WTC11 (cell line): Measurements from ENCODE around the gene LASP1NB.
A peak's percentile ranks its signal among the peaks of the same experiment; 100 is the strongest.

ENCODE experiments used
- ATAC-seq: fragments of 200-7000 bp; cut with Tn5 transposase; 2 replicates; pipeline ENCODE4 v1.10.0; 2021; ENCODE audit warnings: mild to moderate bottlenecking, moderate library complexity
- CTCF ChIA-PET: fragments of 300-600 bp; sonication (Branson Sonifier 250); formaldehyde crosslinking; loops from one replicate; lab custom pipeline; 2021; ENCODE audit warnings: antibody characterized with exemption; lab: Charles Lee
- POLR2A ChIA-PET: fragments of 350-600 bp; sonication (Branson Sonifier 250); formaldehyde crosslinking; loops from one replicate; lab custom pipeline; 2021; ENCODE audit warnings: antibody characterized with exemption; lab: Charles Lee
- DNase-seq: peaks from one replicate; pipeline ENCODE4 v3.0.0; 2021; ENCODE audit warnings: low spot score
- H3K27ac Mint-ChIP-seq: 2 replicates; pipeline ENCODE4 v1.8.0; 2021; ENCODE audit warnings: mixed read lengths
- H3K27me3 Mint-ChIP-seq: 2 replicates; pipeline ENCODE4 v1.8.0; 2021; ENCODE audit warnings: low read depth, mild to moderate bottlenecking, moderate library complexity, mixed read lengths
- H3K36me3 Mint-ChIP-seq: 2 replicates; pipeline ENCODE4 v1.8.0; 2021; ENCODE audit warnings: mixed read lengths
- H3K4me1 Mint-ChIP-seq: 2 replicates; pipeline ENCODE4 v1.8.0; 2022; ENCODE audit warnings: mixed read lengths
- H3K4me3 Mint-ChIP-seq: 2 replicates; pipeline ENCODE4 v1.8.0; 2021; ENCODE audit warnings: mild to moderate bottlenecking, moderate library complexity, mixed read lengths
- H3K9me3 Mint-ChIP-seq: 2 replicates; pipeline ENCODE4 v1.8.0; 2021; ENCODE audit warnings: mixed read lengths
- ATF1 ChIP-seq: sonication (generic); formaldehyde crosslinking; IDR thresholded peaks from 2 replicates; pipeline ENCODE4 v1.8.1; 2023; ENCODE audit warnings: mild to moderate bottlenecking, moderate library complexity, missing genetic modification reagents
- ELF4 ChIP-seq: sonication (generic); formaldehyde crosslinking; IDR thresholded peaks from 2 replicates; pipeline ENCODE4 v1.8.1; 2022; ENCODE audit warnings: low read depth, mild to moderate bottlenecking, moderate library complexity, missing genetic modification reagents
- ETV6 ChIP-seq: sonication (generic); formaldehyde crosslinking; IDR thresholded peaks from 2 replicates; pipeline ENCODE4 v1.8.1; 2022; ENCODE audit warnings: mild to moderate bottlenecking, missing genetic modification reagents
- FOXJ3 ChIP-seq: sonication (generic); formaldehyde crosslinking; IDR thresholded peaks from 2 replicates; pipeline ENCODE4 v1.9.0; 2021; ENCODE audit warnings: missing genetic modification reagents, mild to moderate bottlenecking, borderline replicate concordance
- GABPB1 ChIP-seq: sonication (generic); formaldehyde crosslinking; IDR thresholded peaks from 2 replicates; pipeline ENCODE4 v1.8.1; 2023; ENCODE audit warnings: mild to moderate bottlenecking, missing genetic modification reagents
- JAZF1 ChIP-seq: fragments of 250-450 bp; sonication (Bioruptor Pico); IDR thresholded peaks from 2 replicates; pipeline ENCODE4 v1.9.0; 2021; ENCODE audit warnings: moderate library complexity, mild to moderate bottlenecking, inconsistent platforms
- JUN ChIP-seq: sonication (generic); formaldehyde crosslinking; IDR thresholded peaks from 2 replicates; pipeline ENCODE4 v1.8.0; 2023; ENCODE audit warnings: mild to moderate bottlenecking, missing genetic modification reagents
- MYBL2 ChIP-seq: sonication (generic); formaldehyde crosslinking; IDR thresholded peaks from 2 replicates; pipeline ENCODE4 v1.8.1; 2023; ENCODE audit warnings: mild to moderate bottlenecking, moderate library complexity, missing genetic modification reagents
- NFYB ChIP-seq: sonication (generic); formaldehyde crosslinking; conservative IDR thresholded peaks from 2 replicates; pipeline ENCODE4 v1.8.0; 2022; ENCODE audit warnings: low read depth, missing genetic modification reagents
- NR2C2 ChIP-seq: sonication (generic); formaldehyde crosslinking; IDR thresholded peaks from 2 replicates; pipeline ENCODE4 v1.8.0; 2022; ENCODE audit warnings: mild to moderate bottlenecking, missing genetic modification reagents
- PRRX2 ChIP-seq: fragments of 250-450 bp; sonication (Bioruptor Pico); IDR thresholded peaks from 2 replicates; pipeline ENCODE4 v1.8.0; 2021; ENCODE audit warnings: mild to moderate bottlenecking
- ZNF232 ChIP-seq: sonication (generic); formaldehyde crosslinking; IDR thresholded peaks from 2 replicates; pipeline ENCODE4 v1.8.0; 2022; ENCODE audit warnings: mild to moderate bottlenecking, missing genetic modification reagents
- ZNF317 ChIP-seq: sonication (generic); formaldehyde crosslinking; IDR thresholded peaks from 2 replicates; pipeline ENCODE4 v1.8.1; 2023; ENCODE audit warnings: low read depth, mild to moderate bottlenecking, moderate library complexity, missing genetic modification reagents, borderline replicate concordance
- ZNF416 ChIP-seq: fragments of 250-450 bp; sonication (Bioruptor Pico); IDR thresholded peaks from 2 replicates; pipeline ENCODE4 v1.9.0; 2021; ENCODE audit warnings: mild to moderate bottlenecking, inconsistent platforms
- ZNF423 ChIP-seq: fragments of 250-450 bp; sonication (Bioruptor Pico); IDR thresholded peaks from 2 replicates; pipeline ENCODE4 v2.1.2; 2022; ENCODE audit warnings: mild to moderate bottlenecking, moderate library complexity
- TF ChIP-seq, protein P1 (sequence below): sonication (generic); formaldehyde crosslinking; conservative IDR thresholded peaks from 2 replicates; pipeline ENCODE4 v1.8.1; 2022; ENCODE audit warnings: mild to moderate bottlenecking, missing genetic modification reagents
- TF ChIP-seq, protein P2 (sequence below): fragments of 250-450 bp; sonication (Bioruptor Pico); IDR thresholded peaks from 2 replicates; pipeline ENCODE4 v1.9.0; 2021; ENCODE audit warnings: mild to moderate bottlenecking, borderline replicate concordance
- TF ChIP-seq, protein P3 (sequence below): fragments of 250-450 bp; sonication (Bioruptor Pico); IDR thresholded peaks from 2 replicates; pipeline ENCODE4 v1.9.0; 2021; ENCODE audit warnings: moderate library complexity, mild to moderate bottlenecking, inconsistent platforms, borderline replicate concordance
- TF ChIP-seq, protein P4 (sequence below): sonication (generic); formaldehyde crosslinking; IDR thresholded peaks from 2 replicates; pipeline ENCODE4 v1.8.1; 2023; ENCODE audit warnings: mild to moderate bottlenecking, missing genetic modification reagents, moderate library complexity

Gene LASP1NB

DNA sequence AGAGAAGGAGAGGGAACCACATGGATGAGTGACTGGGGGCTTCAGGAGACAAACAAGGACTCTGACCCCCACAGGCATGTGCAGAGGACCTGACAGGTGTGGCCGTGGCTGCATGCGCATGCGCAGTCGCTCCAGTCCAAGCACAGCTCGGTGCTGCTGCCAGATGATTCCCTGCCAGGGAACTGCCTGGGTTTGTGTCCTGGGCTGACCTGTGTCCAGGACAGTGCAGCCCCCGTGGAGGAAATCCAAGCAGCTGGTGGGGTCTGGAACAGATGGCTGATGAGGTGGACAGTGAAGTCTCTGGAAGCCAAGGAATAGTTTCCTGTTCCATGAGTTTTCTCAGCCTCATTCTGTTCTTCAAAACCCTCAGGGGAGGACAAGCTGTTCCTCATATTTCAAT lies 28.2 kb upstream of the LASP1NB start:
- Mint-ChIP-seq H3K27me3 (no peaks in the 10 kb centered on the region), H3K4me1 (peaks cover 40% of the 10 kb centered on the region), H3K27ac (no peak overlapping the region), H3K36me3 (peaks cover 20% of the 10 kb centered on the region), H3K4me3 (no peak overlapping the region), H3K9me3 (no peaks in the 10 kb centered on the region)
- ATAC-seq (no peak), DNase-seq (no peak)
- ChIA-PET CTCF (no interaction called here), POLR2A (no interaction called here)
- TF ChIP-seq ZNF232 (CRISPR knock-in tag), result no peak
- TF ChIP-seq FOXJ3 (CRISPR knock-in tag), result no peak
- TF ChIP-seq, protein P1, sequence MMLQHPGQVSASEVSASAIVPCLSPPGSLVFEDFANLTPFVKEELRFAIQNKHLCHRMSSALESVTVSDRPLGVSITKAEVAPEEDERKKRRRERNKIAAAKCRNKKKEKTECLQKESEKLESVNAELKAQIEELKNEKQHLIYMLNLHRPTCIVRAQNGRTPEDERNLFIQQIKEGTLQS (CRISPR knock-in tag), result no peak
- TF ChIP-seq, protein P2, sequence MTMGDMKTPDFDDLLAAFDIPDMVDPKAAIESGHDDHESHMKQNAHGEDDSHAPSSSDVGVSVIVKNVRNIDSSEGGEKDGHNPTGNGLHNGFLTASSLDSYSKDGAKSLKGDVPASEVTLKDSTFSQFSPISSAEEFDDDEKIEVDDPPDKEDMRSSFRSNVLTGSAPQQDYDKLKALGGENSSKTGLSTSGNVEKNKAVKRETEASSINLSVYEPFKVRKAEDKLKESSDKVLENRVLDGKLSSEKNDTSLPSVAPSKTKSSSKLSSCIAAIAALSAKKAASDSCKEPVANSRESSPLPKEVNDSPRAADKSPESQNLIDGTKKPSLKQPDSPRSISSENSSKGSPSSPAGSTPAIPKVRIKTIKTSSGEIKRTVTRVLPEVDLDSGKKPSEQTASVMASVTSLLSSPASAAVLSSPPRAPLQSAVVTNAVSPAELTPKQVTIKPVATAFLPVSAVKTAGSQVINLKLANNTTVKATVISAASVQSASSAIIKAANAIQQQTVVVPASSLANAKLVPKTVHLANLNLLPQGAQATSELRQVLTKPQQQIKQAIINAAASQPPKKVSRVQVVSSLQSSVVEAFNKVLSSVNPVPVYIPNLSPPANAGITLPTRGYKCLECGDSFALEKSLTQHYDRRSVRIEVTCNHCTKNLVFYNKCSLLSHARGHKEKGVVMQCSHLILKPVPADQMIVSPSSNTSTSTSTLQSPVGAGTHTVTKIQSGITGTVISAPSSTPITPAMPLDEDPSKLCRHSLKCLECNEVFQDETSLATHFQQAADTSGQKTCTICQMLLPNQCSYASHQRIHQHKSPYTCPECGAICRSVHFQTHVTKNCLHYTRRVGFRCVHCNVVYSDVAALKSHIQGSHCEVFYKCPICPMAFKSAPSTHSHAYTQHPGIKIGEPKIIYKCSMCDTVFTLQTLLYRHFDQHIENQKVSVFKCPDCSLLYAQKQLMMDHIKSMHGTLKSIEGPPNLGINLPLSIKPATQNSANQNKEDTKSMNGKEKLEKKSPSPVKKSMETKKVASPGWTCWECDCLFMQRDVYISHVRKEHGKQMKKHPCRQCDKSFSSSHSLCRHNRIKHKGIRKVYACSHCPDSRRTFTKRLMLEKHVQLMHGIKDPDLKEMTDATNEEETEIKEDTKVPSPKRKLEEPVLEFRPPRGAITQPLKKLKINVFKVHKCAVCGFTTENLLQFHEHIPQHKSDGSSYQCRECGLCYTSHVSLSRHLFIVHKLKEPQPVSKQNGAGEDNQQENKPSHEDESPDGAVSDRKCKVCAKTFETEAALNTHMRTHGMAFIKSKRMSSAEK (CRISPR knock-in tag), result no peak
- no peak for TF ChIP-seq NR2C2
- TF ChIP-seq, protein P3, sequence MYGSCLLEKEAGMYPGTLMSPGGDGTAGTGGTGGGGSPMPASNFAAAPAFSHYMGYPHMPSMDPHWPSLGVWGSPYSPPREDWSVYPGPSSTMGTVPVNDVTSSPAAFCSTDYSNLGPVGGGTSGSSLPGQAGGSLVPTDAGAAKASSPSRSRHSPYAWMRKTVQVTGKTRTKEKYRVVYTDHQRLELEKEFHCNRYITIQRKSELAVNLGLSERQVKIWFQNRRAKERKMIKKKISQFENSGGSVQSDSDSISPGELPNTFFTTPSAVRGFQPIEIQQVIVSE (CRISPR knock-in tag), result no peak
- TF ChIP-seq, protein P4, sequence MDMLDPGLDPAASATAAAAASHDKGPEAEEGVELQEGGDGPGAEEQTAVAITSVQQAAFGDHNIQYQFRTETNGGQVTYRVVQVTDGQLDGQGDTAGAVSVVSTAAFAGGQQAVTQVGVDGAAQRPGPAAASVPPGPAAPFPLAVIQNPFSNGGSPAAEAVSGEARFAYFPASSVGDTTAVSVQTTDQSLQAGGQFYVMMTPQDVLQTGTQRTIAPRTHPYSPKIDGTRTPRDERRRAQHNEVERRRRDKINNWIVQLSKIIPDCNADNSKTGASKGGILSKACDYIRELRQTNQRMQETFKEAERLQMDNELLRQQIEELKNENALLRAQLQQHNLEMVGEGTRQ (CRISPR knock-in tag), result no peak

DNA sequence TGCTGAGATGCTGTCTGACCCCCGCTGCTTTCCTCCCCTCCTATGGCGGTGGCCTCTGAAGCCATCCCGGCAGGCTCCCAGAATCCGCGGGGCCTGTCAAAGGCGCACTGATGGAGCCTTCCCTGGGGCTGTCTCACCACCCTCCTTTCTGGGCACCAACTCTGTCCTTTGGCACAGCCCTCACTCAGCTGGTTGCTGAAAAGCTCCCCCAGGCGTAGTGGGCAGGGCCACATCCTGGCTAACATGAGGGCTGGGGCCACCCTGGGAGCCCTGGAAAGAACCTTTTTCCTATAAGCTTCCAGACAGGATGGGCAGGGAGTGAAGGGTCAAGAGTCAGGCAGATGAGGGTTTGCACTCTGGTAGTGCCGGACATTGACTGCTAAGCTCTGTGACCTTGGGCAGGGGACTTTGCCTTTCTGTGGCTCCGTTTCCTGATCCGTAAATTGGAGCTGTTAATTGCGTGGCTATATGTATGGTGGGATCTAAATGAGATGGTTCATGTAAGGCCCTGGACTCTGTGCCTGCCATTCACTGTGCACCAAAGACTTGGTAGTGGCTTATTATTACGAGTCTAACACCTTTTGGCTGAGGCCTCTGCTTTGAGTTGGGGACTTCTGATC lies 27.6 kb upstream of the LASP1NB start:
- CTCF ChIA-PET, result no interaction called here
- ATAC-seq (no peak), DNase-seq (no peak)
- Mint-ChIP-seq H3K4me1 (peaks cover 39% of the 10 kb centered on the region), H3K27ac (peak overlapping the region; percentile 84), H3K9me3 (no peaks in the 10 kb centered on the region), H3K4me3 (no peak overlapping the region), H3K27me3 (no peaks in the 10 kb centered on the region), H3K36me3 (peaks cover 20% of the 10 kb centered on the region)
- POLR2A ChIA-PET, result no interaction called here
- no peak for TF ChIP-seq ZNF317 (CRISPR knock-in tag)
- no peak for TF ChIP-seq ZNF416 (CRISPR knock-in tag)
- no peak for TF ChIP-seq ATF1 (CRISPR knock-in tag)
- TF ChIP-seq ELF4 (CRISPR knock-in tag), result no peak
- TF ChIP-seq ETV6 (CRISPR knock-in tag), result no peak
- TF ChIP-seq GABPB1 (CRISPR knock-in tag), result no peak
- no peak for TF ChIP-seq PRRX2 (CRISPR knock-in tag)
- TF ChIP-seq NFYB, result no peak
- TF ChIP-seq, protein P3 (CRISPR knock-in tag), result no peak
- TF ChIP-seq JUN (CRISPR knock-in tag), result no peak
- TF ChIP-seq JAZF1 (CRISPR knock-in tag), result no peak
- TF ChIP-seq MYBL2 (CRISPR knock-in tag), result no peak
- no peak for TF ChIP-seq ZNF423 (CRISPR knock-in tag)
